ENCODE data around the gene CAMK1D. TPM values are rescaled to one million over a fixed set of nuclear protein-coding genes. Genes with fewer than 3 reads are reported as not detected.

CAMK1D gene
- polyA plus RNA-seq, 1 donor (not counting 4 experiments of a cell fraction or from before 2014, with no cell fraction given): 0.76 TPM

GRCh38 chr10:12412666-12413368 lies 63.5 kb downstream of the CAMK1D start:
- H3K4me2 ChIP-seq (ENCODE audit: control insufficient read depth, extremely low read depth, insufficient read depth, low read depth, low read length): no peak overlapping the region
- H3K36me3 ChIP-seq (ENCODE audit: control insufficient read depth in 2 of 2, extremely low read depth in 1 of 2, insufficient read depth in 2 of 2, low read length in 2 of 2): no peaks in the 10 kb centered on the region
- H3K79me2 ChIP-seq (ENCODE audit: control insufficient read depth, insufficient read depth, low read length): no peaks in the 10 kb centered on the region
- H3K9me1 ChIP-seq (ENCODE audit: control insufficient read depth, extremely low read depth, insufficient read depth, low read length): no peaks in the 10 kb centered on the region
- DNase-seq (ENCODE audit: low read depth, low spot score): no peak
- no peak overlapping the region for H3K27ac ChIP-seq (ENCODE audit: control insufficient read depth, insufficient read depth, low read length)
- H3K27me3 ChIP-seq (ENCODE audit: control insufficient read depth, extremely low read depth, insufficient read depth, low read length): peaks cover 5% of the 10 kb centered on the region
- no peak overlapping the region for H3K4me3 ChIP-seq (ENCODE audit: control insufficient read depth in 2 of 3, extremely low read depth in 1 of 3, insufficient read depth in 2 of 3, low read depth in 1 of 3, low read length in 3 of 3)
- H3K9me3 ChIP-seq (ENCODE audit: control insufficient read depth, low read depth, low read length): no peaks in the 10 kb centered on the region
- dilution Hi-C loops (cut with MboI; ENCODE audit: extremely low pct_ligation_motif_present, low sequenced_read_pairs): no loop called here
- no peak for FAIRE-seq
- no peaks in the 10 kb centered on the region for H4K20me1 ChIP-seq (ENCODE audit: control insufficient read depth, extremely low read depth, insufficient read depth, low read length)
- H3K9ac ChIP-seq (ENCODE audit: control insufficient read depth, extremely low read depth, insufficient read depth, low read length): no peak overlapping the region
- H2AFZ ChIP-seq (ENCODE audit: control insufficient read depth, low read length): no peak overlapping the region
- no peaks in the 10 kb centered on the region for H3K4me1 ChIP-seq (ENCODE audit: control insufficient read depth, extremely low read depth, insufficient read depth, low read length)
- TF ChIP-seq CTCF (optimal IDR thresholded peaks at IDR 0.05 in 1 of 3, IDR thresholded peaks at IDR 0.05 in 1 of 3, conservative IDR thresholded peaks at IDR 0.05 in 1 of 3; ENCODE audit: extremely low read depth in 1 of 3, insufficient read depth in 2 of 3, low read length in 3 of 3): no peak
- no peak for TF ChIP-seq EZH2 (IDR thresholded peaks at IDR 0.05; ENCODE audit: low read length)

- Histone ChIP-seq H3K36me3 (ENCODE audit: control insufficient read depth in 2 of 2, extremely low read depth in 1 of 2, insufficient read depth in 2 of 2, low read length in 2 of 2) (no peaks in the 10 kb centered on the region), H3K9ac (ENCODE audit: control insufficient read depth, extremely low read depth, insufficient read depth, low read length) (no peak overlapping the region), H3K27ac (ENCODE audit: control insufficient read depth, insufficient read depth, low read length) (no peak overlapping the region), H2AFZ (ENCODE audit: control insufficient read depth, low read length) (no peak overlapping the region), H3K4me2 (ENCODE audit: control insufficient read depth, extremely low read depth, insufficient read depth, low read depth, low read length) (no peak overlapping the region), H4K20me1 (ENCODE audit: control insufficient read depth, extremely low read depth, insufficient read depth, low read length) (no peaks in the 10 kb centered on the region), H3K79me2 (ENCODE audit: control insufficient read depth, insufficient read depth, low read length) (no peaks in the 10 kb centered on the region), H3K4me1 (ENCODE audit: control insufficient read depth, extremely low read depth, insufficient read depth, low read length) (no peaks in the 10 kb centered on the region), H3K27me3 (ENCODE audit: control insufficient read depth, extremely low read depth, insufficient read depth, low read length) (peaks cover 5% of the 10 kb centered on the region), H3K4me3 (ENCODE audit: control insufficient read depth in 2 of 3, extremely low read depth in 1 of 3, insufficient read depth in 2 of 3, low read depth in 1 of 3, low read length in 3 of 3) (no peak overlapping the region), H3K9me3 (ENCODE audit: control insufficient read depth, low read depth, low read length) (no peaks in the 10 kb centered on the region), H3K9me1 (ENCODE audit: control insufficient read depth, extremely low read depth, insufficient read depth, low read length) (no peaks in the 10 kb centered on the region)
- FAIRE-seq (no peak), DNase-seq (ENCODE audit: low read depth, low spot score) (no peak)
- TF ChIP-seq CTCF (optimal IDR thresholded peaks at IDR 0.05 in 1 of 3, IDR thresholded peaks at IDR 0.05 in 1 of 3, conservative IDR thresholded peaks at IDR 0.05 in 1 of 3; ENCODE audit: extremely low read depth in 1 of 3, insufficient read depth in 2 of 3, low read length in 3 of 3): no peak
- dilution Hi-C loops (cut with MboI; ENCODE audit: extremely low pct_ligation_motif_present, low sequenced_read_pairs): no loop called here
Observed at GRCh38 chr10:12413369-12413711, 64.0 kb downstream of the CAMK1D start.

Data from keratinocyte (primary cell).